Measurements from ENCODE around the gene MGAT3. TPM values are rescaled to one million over a fixed set of nuclear protein-coding genes. Genes with fewer than 3 reads are reported as not detected.
A peak's percentile ranks its signal among the peaks of the same experiment; 100 is the strongest.

Gene MGAT3
- total and polyA plus RNA-seq, 2 of the 13 experiments (the other 11 are each of a cell fraction or from before 2014, with no cell fraction given), result 0.11 to 0.15 TPM

- peak; percentile 82 to 98 for TF ChIP-seq REST (IDR thresholded peaks at IDR 0.05; ENCODE audit: borderline replicate concordance in 1 of 2, low read depth in 1 of 2, low read length in 2 of 2)
- TF ChIP-seq PLRG1 (conservative IDR thresholded peaks at IDR 0.05), result no peak
- TF ChIP-seq TIGD3 (CRISPR knock-in tag; IDR thresholded peaks at IDR 0.05; ENCODE audit: borderline replicate concordance), result peak; percentile 62; the same call in 1 of the 2 replicates
- TF ChIP-seq KAT2B (IDR thresholded peaks at IDR 0.05; ENCODE audit: borderline replicate concordance, low read depth, low read length), result no peak
- TF ChIP-seq HDAC2 (CRISPR knock-in tag; IDR thresholded peaks at IDR 0.05), result peak; percentile 79
- no peak for TF ChIP-seq SNAPC4 (CRISPR knock-in tag; IDR thresholded peaks at IDR 0.05)
- peak; percentile 61; the same call in 1 of the 2 replicates for TF ChIP-seq MIER3 (CRISPR knock-in tag; IDR thresholded peaks at IDR 0.05; ENCODE audit: borderline replicate concordance)
- TF ChIP-seq ZBTB20 (CRISPR knock-in tag; IDR thresholded peaks at IDR 0.05; ENCODE audit: borderline replicate concordance, low read depth), result peak; percentile 71; the same call in 1 of the 2 replicates
- TF ChIP-seq SP1 (IDR thresholded peaks at IDR 0.05), result no peak
- TF ChIP-seq SP1 (CRISPR knock-in tag; IDR thresholded peaks at IDR 0.05), result no peak
- TF ChIP-seq ARNTL (CRISPR knock-in tag; IDR thresholded peaks at IDR 0.05), result 0 out of 2 replicates have a peak, but pooled peaks have one; percentile 41
- TF ChIP-seq ZFAT (CRISPR knock-in tag; conservative IDR thresholded peaks at IDR 0.05), result no peak
- no peak for TF ChIP-seq ZBTB39 (CRISPR knock-in tag; IDR thresholded peaks at IDR 0.05)
- TF ChIP-seq JUNB (CRISPR knock-in tag; IDR thresholded peaks at IDR 0.05; ENCODE audit: borderline replicate concordance), result no peak
- no peak for TF ChIP-seq ZBTB10 (CRISPR knock-in tag; IDR thresholded peaks at IDR 0.05; ENCODE audit: borderline replicate concordance)
Measured at GRCh38 chr22:39478441-39478850, 21.6 kb downstream of the MGAT3 start (continued).
